D721Med (cell line): Measurements from ENCODE around the gene DSTN.

Experiments used
- DNase-seq: peaks from one replicate; pipeline ENCODE4 v3.0.0; 2011; ENCODE audit warnings: low spot score; ENCODE audit not compliant: insufficient read length
- FAIRE-seq: peaks from 2 replicates; lab custom pipeline; 2011; peaks lifted over from hg19 to GRCh38; lab: Jason Lieb, UNC
- CTCF ChIP-seq: IDR thresholded peaks from 2 replicates; pipeline ENCODE4 v1.5.1; 2012; ENCODE audit warnings: mild to moderate bottlenecking, control low read depth; ENCODE audit not compliant: insufficient read depth; ENCODE audit errors: missing control alignments

The DSTN gene

GRCh38 chr20:17640875-17641378 is 71.1 kb downstream of the DSTN start:
- DNase-seq (no peak), FAIRE-seq (no peak)
- no peak for TF ChIP-seq CTCF

- no peak for TF ChIP-seq CTCF
- DNase-seq (no peak), FAIRE-seq (no peak)
These were observed 71.7 kb downstream of the DSTN start for GRCh38 chr20:17641520-17641964.

- no peak for TF ChIP-seq CTCF
- DNase-seq (no peak), FAIRE-seq (no peak)
These were observed 72.1 kb downstream of the DSTN start for GRCh38 chr20:17641993-17642392.

GRCh38 chr20:17642404-17643269 is 72.8 kb downstream of the DSTN start:
- no peak for TF ChIP-seq CTCF
- no peak for DNase-seq
- no peak for FAIRE-seq

- no peak for TF ChIP-seq CTCF
- FAIRE-seq (no peak), DNase-seq (no peak)
These were observed 73.8 kb downstream of the DSTN start for GRCh38 chr20:17643531-17644188.

- no peak for TF ChIP-seq CTCF
- no peak for FAIRE-seq
- DNase-seq = no peak
These were observed 74.6 kb downstream of the DSTN start for GRCh38 chr20:17644451-17644850.
